ENCODE measurements around the gene KANK3.
"Not testable (repeated sequence)": the region's sequence is repeated elsewhere in the genome, so short reads cannot be mapped to it uniquely, and the experiment has no call there.

GRCh38 chr19:8376373-8376974, 33.4 kb upstream of the KANK3 start:
- TF ChIP-seq CTCF (IDR thresholded peaks at IDR 0.05); SIN3A (IDR thresholded peaks at IDR 0.05; ENCODE audit: borderline replicate concordance, insufficient read depth, low read depth, low read length): not testable (repeated sequence)
